GM12878 (cell line): ENCODE data around the gene MASP1. TPM values are rescaled to one million over a fixed set of nuclear protein-coding genes. Genes with fewer than 3 reads are reported as not detected.

Source experiments
- ATAC-seq: fragments of 200-7000 bp; cut with Tn5 transposase; 3 replicates; pipeline ENCODE4 v1.9.1; 2020; ENCODE audit warnings: mild to moderate bottlenecking, moderate library complexity
- BruUV-seq: library from RNA; stranded (reverse); fragments of 400-500 nt; replicated peaks from 2 replicates; lab custom pipeline; 2021; lab: Mats Ljungman, UMichigan
- CTCF ChIA-PET: fragments of 300-600 bp; sonication (Branson Sonifier 250); formaldehyde crosslinking; extraction: SDS; loops from one replicate; lab custom pipeline; 2021; ENCODE audit warnings: inconsistent platforms; lab: Yijun Ruan, JAX
- POLR2A ChIA-PET: fragments of 350-600 bp; formaldehyde crosslinking; extraction: SDS; loops from one replicate; lab custom pipeline; 2021; ENCODE audit warnings: inconsistent platforms; lab: Charles Lee
- RAD21 ChIA-PET: fragments of 300-600 bp; sonication (Branson Sonifier 250); formaldehyde crosslinking; loops from one replicate; lab custom pipeline; 2023; ENCODE audit warnings: antibody characterized with exemption; ENCODE audit not compliant: unreplicated experiment; lab: Charles Lee
- SMC1A ChIA-PET: fragments of 300-600 bp; sonication (Branson Sonifier 250); formaldehyde crosslinking; loops from one replicate; lab custom pipeline; 2023; ENCODE audit not compliant: unreplicated experiment, uncharacterized antibody; lab: Charles Lee
- DNase-seq: peaks from one replicate; pipeline ENCODE4 v3.0.0-alpha.2; 2011; ENCODE audit warnings: low read depth, low spot score
- FAIRE-seq: peaks from 3 replicates; lab custom pipeline; 2011; peaks lifted over from hg19 to GRCh38; lab: Jason Lieb, UNC
- H2AFZ ChIP-seq: 2 replicates; pipeline ENCODE4 v1.6.0; 2011; ENCODE audit warnings: low read depth, low read length, control low read depth; ENCODE audit not compliant: control insufficient read depth
- H3K27ac ChIP-seq: 2 replicates; pipeline ENCODE4 v1.5.1; 2011; ENCODE audit warnings: control low read depth; ENCODE audit not compliant: control insufficient read depth, insufficient read depth
- H3K27me3 ChIP-seq, 2 experiments: replicated peaks in 1 of 2; 2 replicates each; pipeline versions ENCODE4 v1.6.0 to v1.6.1; 2011; ENCODE audit warnings: low read length in 1 of 2; ENCODE audit not compliant: control insufficient read depth in 2 of 2, insufficient read depth in 2 of 2
- H3K36me3 ChIP-seq, 2 experiments: 2 replicates each; pipeline ENCODE4 v1.5.1; 2011; ENCODE audit warnings: low read length in 1 of 2; ENCODE audit not compliant: control insufficient read depth in 2 of 2, insufficient read depth in 2 of 2
- H3K4me1 ChIP-seq: 2 replicates; pipeline ENCODE4 v1.6.1; 2011; ENCODE audit warnings: mild to moderate bottlenecking, low read length, moderate library complexity, mixed read lengths; ENCODE audit not compliant: control insufficient read depth, insufficient read depth
- H3K4me2 ChIP-seq: 2 replicates; pipeline ENCODE4 v1.6.0; 2011; ENCODE audit warnings: control low read depth; ENCODE audit not compliant: control insufficient read depth, insufficient read depth
- H3K4me3 ChIP-seq: fragments of 200-600 bp; sonication (generic); 2 replicates; pipeline ENCODE4 v1.5.1; 2016
- H3K79me2 ChIP-seq: 2 replicates; pipeline ENCODE4 v1.6.0; 2011; ENCODE audit warnings: low read length; ENCODE audit not compliant: control insufficient read depth, insufficient read depth
- H3K9ac ChIP-seq: 2 replicates; pipeline ENCODE4 v1.8.0; 2011; ENCODE audit warnings: low read length, control low read depth, mixed read lengths; ENCODE audit not compliant: control insufficient read depth, insufficient read depth
- H3K9me3 ChIP-seq: replicated peaks from 3 replicates; pipeline ENCODE4 v1.5.1; 2011; ENCODE audit warnings: mild to moderate bottlenecking, low read length; ENCODE audit not compliant: control insufficient read depth, insufficient read depth
- H4K20me1 ChIP-seq: 2 replicates; pipeline ENCODE4 v1.6.0; 2011; ENCODE audit not compliant: control insufficient read depth, insufficient read depth
- CEBPZ ChIP-seq: fragments of 150-350 bp; IDR thresholded peaks from 2 replicates; pipeline ENCODE4 v1.6.1; 2016; ENCODE audit warnings: low read depth, low read length
- CHD4 ChIP-seq: fragments of 200-600 bp; sonication (generic); IDR thresholded peaks from 2 replicates; pipeline ENCODE4 v1.6.1; 2016; ENCODE audit warnings: mild to moderate bottlenecking
- FOXK2 ChIP-seq: fragments of 450-650 bp; IDR thresholded peaks from 2 replicates; pipeline ENCODE4 v1.6.1; 2017; ENCODE audit warnings: mild to moderate bottlenecking, moderate library complexity
- FOXM1 ChIP-seq: IDR thresholded peaks from 2 replicates; pipeline ENCODE4 v1.6.1; 2012; ENCODE audit warnings: low read depth, mild to moderate bottlenecking, inconsistent platforms, low read length, moderate library complexity
- JUND ChIP-seq: IDR thresholded peaks from 2 replicates; pipeline ENCODE4 v1.6.1; 2012; ENCODE audit warnings: low read depth, mild to moderate bottlenecking, low read length, improper control_type of control experiment, moderate library complexity
- NKRF ChIP-seq: fragments of 450-650 bp; conservative IDR thresholded peaks from 2 replicates; pipeline ENCODE4 v1.6.1; 2017; ENCODE audit warnings: mild to moderate bottlenecking, moderate library complexity
- NR2C1 ChIP-seq: fragments of 450-650 bp; IDR thresholded peaks from 2 replicates; pipeline ENCODE4 v1.6.1; 2017; ENCODE audit warnings: antibody characterized with exemption, mild to moderate bottlenecking, moderate library complexity
- POLR2A ChIP-seq: IDR thresholded peaks from 2 replicates; pipeline ENCODE4 v1.6.1; 2011; ENCODE audit warnings: low read depth, mild to moderate bottlenecking, low read length
- SMAD5 ChIP-seq: IDR thresholded peaks from 2 replicates; pipeline ENCODE4 v1.6.1; 2016; ENCODE audit warnings: antibody characterized with exemption, low read depth
- STAT1 ChIP-seq: fragments of 450-650 bp; conservative IDR thresholded peaks from 2 replicates; pipeline ENCODE4 v1.6.1; 2014; ENCODE audit warnings: antibody characterized with exemption, mild to moderate bottlenecking
- TCF3 ChIP-seq: IDR thresholded peaks from 2 replicates; pipeline ENCODE4 v1.6.1; 2012; ENCODE audit warnings: low read depth, mild to moderate bottlenecking, low read length, borderline replicate concordance; ENCODE audit not compliant: insufficient read depth
- YBX1 ChIP-seq: fragments of 450-650 bp; IDR thresholded peaks from 2 replicates; pipeline ENCODE4 v1.6.1; 2016; ENCODE audit warnings: antibody characterized with exemption
- ZNF24 ChIP-seq: fragments of 450-650 bp; IDR thresholded peaks from 2 replicates; pipeline ENCODE4 v1.6.1; 2017; ENCODE audit warnings: antibody characterized with exemption, mild to moderate bottlenecking
- ZZZ3 ChIP-seq: IDR thresholded peaks from 2 replicates; pipeline ENCODE4 v1.6.1; 2011; ENCODE audit warnings: low read depth; ENCODE audit not compliant: control insufficient read depth, insufficient read length
- WGBS: methylation state at CpG from one replicate; pipeline ENCODE4 v1.1.6; 2016; ENCODE audit warnings: low lambda C conversion rate; ENCODE audit not compliant: insufficient replicate concordance, insufficient coverage; ENCODE audit errors: missing lambda C conversion rate; 5-methylcytosine and 5-hydroxymethylcytosine counted together
- in situ Hi-C: fragments of 300-500 bp; cut with MboI; formaldehyde crosslinking; loops from 9 replicates; pipeline ENCODE4 v1.14.3; 2018; ENCODE audit warnings: mixed read lengths
- intact Hi-C: fragments of 100-400 bp; cut with micrococcal nuclease; formaldehyde crosslinking; loops from one replicate; pipeline ENCODE4 v1.14.2; 2022; ENCODE audit not compliant: unreplicated experiment
- polyA plus RNA-seq, 11 experiments: library from polyadenylated mRNA; depleted of rRNA in 4 of 11; unstranded in 6 of 11; stranded (reverse) in 5 of 11; fragments of >200 nt; fragmentation: Nextera tagmentation in 4 of 11; fragmentation: Illumina TruSeq in 1 of 11; extraction: Ambion mirVana in 4 of 11; extraction: Trizol in 1 of 11; gene quantifications; 1 replicate in 1 of 11; 2 replicates in 10 of 11; pipeline versions ENCODE4 v1.2.1 to v1.2.3, GENCODE V29; 2011 to 2016; ENCODE audit warnings: inconsistent platforms in 2 of 11, missing spikeins in 2 of 11, low read depth in 1 of 11
- total RNA-seq, 4 experiments: library from RNA; depleted of rRNA in 3 of 4; stranded (reverse); fragments of >200 nt in 3 of 4; fragmentation: Illumina TruSeq in 1 of 4; extraction: Trizol in 1 of 4; gene quantifications; 2 replicates each; pipeline versions ENCODE4 v1.2.1 to v1.2.3, GENCODE V29; 2013 to 2021
- TF ChIP-seq, protein P1 (sequence below): fragments of 450-650 bp; formaldehyde crosslinking; IDR thresholded peaks from 2 replicates; pipeline ENCODE4 v1.5.0; 2022; ENCODE audit warnings: mild to moderate bottlenecking, missing genetic modification characterization

MASP1 gene
- total and polyA plus RNA-seq, 10 of the 15 experiments (the other 5 are each of a cell fraction or from before 2014, with no cell fraction given) = 0.05 TPM; not detected in 9

- H3K4me2 ChIP-seq = no peak overlapping the region
- in situ Hi-C loops = no loop called here
- no peaks in the 10 kb centered on the region for H3K36me3 ChIP-seq
- CTCF ChIA-PET = no interaction called here
- WGBS = 0% methylated on average over 2 of the region's 2 CpGs
- SMC1A ChIA-PET = interaction anchor here (1.2 kb wide), 1 partner anchor 419 kb away, joined by 4 read pairs; no protein-coding TSS in a partner anchor
- H3K9me3 ChIP-seq = no peaks in the 10 kb centered on the region
- H3K9ac ChIP-seq = no peak overlapping the region
- H4K20me1 ChIP-seq = no peaks in the 10 kb centered on the region
- no peak overlapping the region for H3K4me3 ChIP-seq
- TF ChIP-seq CHD4 (no peak), YBX1 (no peak), NKRF (no peak), FOXM1 (no peak), POLR2A (no peak), TCF3 (no peak), STAT1 (no peak), SMAD5 (no peak), NR2C1 (no peak), ZNF24 (no peak), ZZZ3 (no peak), JUND (no peak), FOXK2 (no peak), CEBPZ (no peak)
- TF ChIP-seq, protein P1, sequence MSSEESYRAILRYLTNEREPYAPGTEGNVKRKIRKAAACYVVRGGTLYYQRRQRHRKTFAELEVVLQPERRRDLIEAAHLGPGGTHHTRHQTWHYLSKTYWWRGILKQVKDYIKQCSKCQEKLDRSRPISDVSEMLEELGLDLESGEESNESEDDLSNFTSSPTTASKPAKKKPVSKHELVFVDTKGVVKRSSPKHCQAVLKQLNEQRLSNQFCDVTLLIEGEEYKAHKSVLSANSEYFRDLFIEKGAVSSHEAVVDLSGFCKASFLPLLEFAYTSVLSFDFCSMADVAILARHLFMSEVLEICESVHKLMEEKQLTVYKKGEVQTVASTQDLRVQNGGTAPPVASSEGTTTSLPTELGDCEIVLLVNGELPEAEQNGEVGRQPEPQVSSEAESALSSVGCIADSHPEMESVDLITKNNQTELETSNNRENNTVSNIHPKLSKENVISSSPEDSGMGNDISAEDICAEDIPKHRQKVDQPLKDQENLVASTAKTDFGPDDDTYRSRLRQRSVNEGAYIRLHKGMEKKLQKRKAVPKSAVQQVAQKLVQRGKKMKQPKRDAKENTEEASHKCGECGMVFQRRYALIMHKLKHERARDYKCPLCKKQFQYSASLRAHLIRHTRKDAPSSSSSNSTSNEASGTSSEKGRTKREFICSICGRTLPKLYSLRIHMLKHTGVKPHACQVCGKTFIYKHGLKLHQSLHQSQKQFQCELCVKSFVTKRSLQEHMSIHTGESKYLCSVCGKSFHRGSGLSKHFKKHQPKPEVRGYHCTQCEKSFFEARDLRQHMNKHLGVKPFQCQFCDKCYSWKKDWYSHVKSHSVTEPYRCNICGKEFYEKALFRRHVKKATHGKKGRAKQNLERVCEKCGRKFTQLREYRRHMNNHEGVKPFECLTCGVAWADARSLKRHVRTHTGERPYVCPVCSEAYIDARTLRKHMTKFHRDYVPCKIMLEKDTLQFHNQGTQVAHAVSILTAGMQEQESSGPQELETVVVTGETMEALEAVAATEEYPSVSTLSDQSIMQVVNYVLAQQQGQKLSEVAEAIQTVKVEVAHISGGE (CRISPR knock-in tag) = no peak
- no peaks in the 10 kb centered on the region; a peak in 1 of 4 replicates for H3K27me3 ChIP-seq
- intact Hi-C loops = no loop called here
- no peaks in the 10 kb centered on the region for H3K79me2 ChIP-seq
- no TSS peak for BruUV-seq
- POLR2A ChIA-PET = no interaction called here
- RAD21 ChIA-PET = no interaction called here
- H3K4me1 ChIP-seq = no peaks in the 10 kb centered on the region
- ATAC-seq (no peak), DNase-seq (no peak), FAIRE-seq (no peak)
- H3K27ac ChIP-seq = no peak overlapping the region
- no peak overlapping the region for H2AFZ ChIP-seq
Measured at GRCh38 chr3:187271582-187271981, 20.0 kb downstream of the MASP1 start.
